HL-60 (cell line): ENCODE measurements around the gene TBX3.

Experiments used
- GABPA ChIP-seq: IDR thresholded peaks from 2 replicates; pipeline ENCODE4 v1.6.1; 2012; ENCODE audit warnings: low read depth
- POLR2AphosphoS5 ChIP-seq: IDR thresholded peaks from 2 replicates; pipeline ENCODE4 v1.6.1; 2012; ENCODE audit warnings: low read depth
- SPI1 ChIP-seq: IDR thresholded peaks from 2 replicates; pipeline ENCODE4 v1.6.1; 2012; ENCODE audit warnings: low read depth, mild to moderate bottlenecking, borderline replicate concordance
- TF ChIP-seq, protein P1 (sequence below): IDR thresholded peaks from one replicate; pipeline ENCODE4 v1.5.1; 2011; ENCODE audit warnings: low read length, control low read depth, inconsistent platforms; ENCODE audit not compliant: insufficient read depth
- TF ChIP-seq, protein P2 (sequence below): IDR thresholded peaks from 2 replicates; pipeline ENCODE4 v1.6.1; 2012; ENCODE audit warnings: low read depth; ENCODE audit not compliant: insufficient replicate concordance

DNA sequence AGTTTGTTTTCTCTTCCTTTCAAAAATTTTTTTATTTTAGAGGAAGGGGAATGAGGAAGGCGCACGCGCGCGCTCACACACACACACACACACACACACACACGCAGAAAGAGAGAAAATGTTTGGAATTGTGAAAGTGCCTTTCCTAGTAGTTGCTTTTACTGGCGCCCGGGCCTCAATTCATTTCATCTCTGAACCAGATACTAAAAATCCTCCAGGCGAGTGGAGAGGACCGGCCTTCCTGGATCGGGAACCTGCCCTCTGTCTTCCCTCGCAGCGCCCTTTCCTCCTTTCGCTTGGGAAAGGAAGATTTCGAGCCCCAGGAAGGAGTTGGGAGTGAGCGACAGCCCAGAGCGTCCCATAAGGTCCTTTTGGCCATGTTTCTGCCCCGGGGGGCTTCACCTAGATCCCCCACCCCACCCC lies 7.8 kb upstream of the TBX3 start:
- TF ChIP-seq, protein P1, sequence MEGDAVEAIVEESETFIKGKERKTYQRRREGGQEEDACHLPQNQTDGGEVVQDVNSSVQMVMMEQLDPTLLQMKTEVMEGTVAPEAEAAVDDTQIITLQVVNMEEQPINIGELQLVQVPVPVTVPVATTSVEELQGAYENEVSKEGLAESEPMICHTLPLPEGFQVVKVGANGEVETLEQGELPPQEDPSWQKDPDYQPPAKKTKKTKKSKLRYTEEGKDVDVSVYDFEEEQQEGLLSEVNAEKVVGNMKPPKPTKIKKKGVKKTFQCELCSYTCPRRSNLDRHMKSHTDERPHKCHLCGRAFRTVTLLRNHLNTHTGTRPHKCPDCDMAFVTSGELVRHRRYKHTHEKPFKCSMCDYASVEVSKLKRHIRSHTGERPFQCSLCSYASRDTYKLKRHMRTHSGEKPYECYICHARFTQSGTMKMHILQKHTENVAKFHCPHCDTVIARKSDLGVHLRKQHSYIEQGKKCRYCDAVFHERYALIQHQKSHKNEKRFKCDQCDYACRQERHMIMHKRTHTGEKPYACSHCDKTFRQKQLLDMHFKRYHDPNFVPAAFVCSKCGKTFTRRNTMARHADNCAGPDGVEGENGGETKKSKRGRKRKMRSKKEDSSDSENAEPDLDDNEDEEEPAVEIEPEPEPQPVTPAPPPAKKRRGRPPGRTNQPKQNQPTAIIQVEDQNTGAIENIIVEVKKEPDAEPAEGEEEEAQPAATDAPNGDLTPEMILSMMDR, result no peak
- TF ChIP-seq POLR2AphosphoS5 (no peak), GABPA (no peak), SPI1 (no peak)
- TF ChIP-seq, protein P2, sequence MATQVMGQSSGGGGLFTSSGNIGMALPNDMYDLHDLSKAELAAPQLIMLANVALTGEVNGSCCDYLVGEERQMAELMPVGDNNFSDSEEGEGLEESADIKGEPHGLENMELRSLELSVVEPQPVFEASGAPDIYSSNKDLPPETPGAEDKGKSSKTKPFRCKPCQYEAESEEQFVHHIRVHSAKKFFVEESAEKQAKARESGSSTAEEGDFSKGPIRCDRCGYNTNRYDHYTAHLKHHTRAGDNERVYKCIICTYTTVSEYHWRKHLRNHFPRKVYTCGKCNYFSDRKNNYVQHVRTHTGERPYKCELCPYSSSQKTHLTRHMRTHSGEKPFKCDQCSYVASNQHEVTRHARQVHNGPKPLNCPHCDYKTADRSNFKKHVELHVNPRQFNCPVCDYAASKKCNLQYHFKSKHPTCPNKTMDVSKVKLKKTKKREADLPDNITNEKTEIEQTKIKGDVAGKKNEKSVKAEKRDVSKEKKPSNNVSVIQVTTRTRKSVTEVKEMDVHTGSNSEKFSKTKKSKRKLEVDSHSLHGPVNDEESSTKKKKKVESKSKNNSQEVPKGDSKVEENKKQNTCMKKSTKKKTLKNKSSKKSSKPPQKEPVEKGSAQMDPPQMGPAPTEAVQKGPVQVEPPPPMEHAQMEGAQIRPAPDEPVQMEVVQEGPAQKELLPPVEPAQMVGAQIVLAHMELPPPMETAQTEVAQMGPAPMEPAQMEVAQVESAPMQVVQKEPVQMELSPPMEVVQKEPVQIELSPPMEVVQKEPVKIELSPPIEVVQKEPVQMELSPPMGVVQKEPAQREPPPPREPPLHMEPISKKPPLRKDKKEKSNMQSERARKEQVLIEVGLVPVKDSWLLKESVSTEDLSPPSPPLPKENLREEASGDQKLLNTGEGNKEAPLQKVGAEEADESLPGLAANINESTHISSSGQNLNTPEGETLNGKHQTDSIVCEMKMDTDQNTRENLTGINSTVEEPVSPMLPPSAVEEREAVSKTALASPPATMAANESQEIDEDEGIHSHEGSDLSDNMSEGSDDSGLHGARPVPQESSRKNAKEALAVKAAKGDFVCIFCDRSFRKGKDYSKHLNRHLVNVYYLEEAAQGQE, result no peak
